Body of pancreas (tissue), 4 donors: Measurements from ENCODE around the gene PAM. TPM values are rescaled to one million over a fixed set of nuclear protein-coding genes. Genes with fewer than 3 reads are reported as not detected.

Source experiments
- ATAC-seq: fragments of 150-250 bp; one replicate; pipeline ENCODE4 v1.9.1; 2016
- DNase-seq, 4 donors: peaks; one replicate each; pipeline ENCODE4 v3.0.0-alpha.2; 2019
- H3K27ac ChIP-seq, 4 donors: fragments of 200-600 bp; sonication (generic); 1 replicate in 3 of 4; 2 replicates in 1 of 4; pipeline versions ENCODE4 v1.5.1 to v1.6.1; 2016 to 2019; ENCODE audit warnings: mild to moderate bottlenecking in 1 of 4, mixed read lengths in 1 of 4, moderate library complexity in 1 of 4
- H3K27me3 ChIP-seq, 2 donors: fragments of 200-600 bp; sonication (generic); one replicate each; pipeline ENCODE4 v1.6.0; 2016; ENCODE audit warnings: mild to moderate bottlenecking in 1 of 2
- H3K36me3 ChIP-seq, 2 donors: fragments of 200-600 bp; sonication (generic); replicated peaks in 1 of 2; 2 replicates each; pipeline ENCODE4 v1.5.1; 2016; ENCODE audit warnings: low read depth in 2 of 2; ENCODE audit not compliant: insufficient read depth in 1 of 2
- H3K4me1 ChIP-seq: fragments of 200-600 bp; sonication (generic); one replicate; pipeline ENCODE4 v1.6.0; 2016
- H3K4me3 ChIP-seq, 2 donors: fragments of 200-600 bp; sonication (generic); 1 replicate in 1 of 2; 2 replicates in 1 of 2; pipeline ENCODE4 v1.5.1; 2016 to 2019
- H3K9me3 ChIP-seq, 3 donors: fragments of 200-600 bp; sonication (generic); 1 replicate in 2 of 3; 2 replicates in 1 of 3; pipeline ENCODE4 v1.5.1; 2016
- CTCF ChIP-seq, 7 experiments: fragments of 450-650 bp in 4 of 7; fragments of 200-600 bp in 3 of 7; sonication (generic) in 3 of 7; IDR thresholded peaks; one replicate each; pipeline ENCODE4 v1.5.1; 2016 to 2019; ENCODE audit warnings: antibody characterized with exemption in 7 of 7
- POLR2A ChIP-seq, 3 donors: fragments of 450-650 bp; IDR thresholded peaks; one replicate each; pipeline ENCODE4 v1.6.1; 2016; ENCODE audit warnings: antibody characterized with exemption in 3 of 3, mild to moderate bottlenecking in 2 of 3
- WGBS, 2 donors: methylation state at CpG; one replicate each; pipeline ENCODE4 v1.1.5; 2017; 5-methylcytosine and 5-hydroxymethylcytosine counted together
- intact Hi-C: fragments of 100-400 bp; cut with DNase I; formaldehyde crosslinking; loops from one replicate; pipeline ENCODE4 v1.15.1; 2023
- total RNA-seq, 2 donors: library from RNA; depleted of rRNA; stranded (reverse); fragments of >200 nt; gene quantifications; one replicate each; pipeline ENCODE4 v1.1.0, GENCODE V29; 2016

Gene PAM
- total RNA-seq, 2 donors from 2014 or later, result 75.2 to 111 TPM

DNA sequence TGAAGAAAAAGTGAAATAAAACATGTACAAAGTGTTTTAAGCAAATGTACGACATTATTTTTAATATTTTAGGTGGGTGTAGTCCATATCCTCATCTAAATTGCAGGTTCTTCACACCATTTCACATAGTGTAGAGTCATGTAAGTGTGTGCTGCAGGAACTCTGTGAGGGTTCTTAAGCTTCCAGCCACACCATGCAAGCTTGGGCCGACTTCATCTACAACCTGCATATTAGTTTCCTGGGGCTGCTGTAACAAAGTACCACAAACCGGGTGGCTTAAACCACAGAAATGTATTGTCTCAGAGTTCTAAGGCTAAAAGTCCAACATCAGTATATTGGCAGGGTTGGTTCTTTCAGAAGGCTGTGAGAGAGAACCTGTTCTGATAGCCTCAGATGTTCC lies 10.2 kb downstream of the PAM start:
- DNase-seq, result no peak

DNA sequence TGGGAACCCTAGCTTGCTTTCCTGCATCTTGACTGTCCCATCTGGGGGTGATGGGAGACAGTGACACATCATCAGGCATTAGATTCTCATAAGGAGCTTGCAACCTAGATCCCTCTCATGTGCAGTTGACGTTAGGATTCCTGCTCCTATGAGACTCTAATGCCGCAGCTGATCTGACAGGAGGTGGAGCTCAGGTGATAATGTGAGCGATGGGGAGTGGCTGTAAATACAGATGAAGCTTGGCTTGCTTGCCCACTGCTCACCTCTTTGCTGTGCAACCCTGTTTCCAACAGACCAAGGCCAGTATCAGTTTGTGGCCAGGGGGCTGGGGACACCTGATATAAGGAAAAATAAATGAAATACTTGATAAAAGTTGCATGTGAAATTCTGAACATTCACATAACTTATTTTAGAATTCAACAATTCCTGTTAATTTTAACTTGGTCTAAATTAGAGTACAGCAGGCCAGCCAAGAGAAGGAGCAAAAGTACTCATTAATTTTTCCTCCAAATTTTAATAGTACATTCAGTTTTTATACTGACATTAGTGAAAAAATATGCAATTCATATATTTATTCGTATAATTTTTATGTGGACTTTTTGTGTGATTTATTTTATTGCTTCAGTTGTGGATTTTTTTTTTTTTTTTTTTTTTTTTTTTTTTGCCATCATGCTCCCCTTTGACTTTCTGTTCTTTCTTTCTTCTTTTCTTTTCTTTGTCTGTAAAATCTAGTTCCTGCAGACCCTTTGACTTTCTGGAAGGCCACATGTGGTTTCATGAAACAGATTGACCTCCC lies 11.4 kb downstream of the PAM start:
- no peak for ATAC-seq
- TF ChIP-seq POLR2A (IDR thresholded peaks at IDR 0.05) (no peak), CTCF (IDR thresholded peaks at IDR 0.05) (no peak)
- Histone ChIP-seq H3K4me1 (peaks cover 27% of the 10 kb centered on the region), H3K27me3 (no peaks in the 10 kb centered on the region), H3K27ac (no peak overlapping the region), H3K36me3 (no peaks in the 10 kb centered on the region), H3K9me3 (no peaks in the 10 kb centered on the region), H3K4me3 (no peak overlapping the region)
- 40% methylated on average over 4 of the region's 4 CpGs for WGBS, 2 donors
- intact Hi-C loops, result no loop called here
- DNase-seq, result peak in 1 of 4 donors; percentile 19

More for the DNA sequence above, 10.2 kb downstream of the PAM start:
- Histone ChIP-seq H3K27me3 (no peaks in the 10 kb centered on the region), H3K4me1 (peaks cover 16% of the 10 kb centered on the region), H3K27ac (no peak overlapping the region), H3K9me3 (no peaks in the 10 kb centered on the region), H3K4me3 (no peak overlapping the region), H3K36me3 (no peaks in the 10 kb centered on the region)
- intact Hi-C loops, result no loop called here
- no peak for ATAC-seq
- 89 to 97% methylated on average over 3 of the region's 3 CpGs for WGBS, 2 donors
- TF ChIP-seq CTCF (IDR thresholded peaks at IDR 0.05), result no peak
- no peak for TF ChIP-seq POLR2A (IDR thresholded peaks at IDR 0.05)

DNA sequence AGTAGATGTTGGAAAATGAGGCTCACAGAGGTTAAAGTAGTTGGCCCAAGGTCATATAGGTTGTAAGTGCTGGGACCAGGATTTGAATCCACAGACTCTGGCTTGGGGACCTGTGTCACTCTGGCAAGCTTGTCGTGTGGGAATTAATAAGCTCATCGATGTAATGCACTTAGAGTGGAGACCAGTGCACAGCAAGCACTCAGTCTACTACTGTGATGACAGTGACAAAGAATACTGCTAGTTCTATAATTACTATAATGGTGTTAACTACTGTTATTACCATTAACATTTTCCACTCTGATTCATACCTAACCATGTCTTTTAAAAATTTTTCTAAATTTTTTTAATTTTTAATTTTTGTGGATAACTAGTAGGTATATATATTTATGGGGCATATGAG lies 12.8 kb downstream of the PAM start:
- intact Hi-C loops, result no loop called here
- no peaks in the 10 kb centered on the region for H3K27me3 ChIP-seq
- 80 to 87% methylated on average over 2 of the region's 2 CpGs for WGBS, 2 donors
- H3K9me3 ChIP-seq, result no peaks in the 10 kb centered on the region
- no peak overlapping the region for H3K27ac ChIP-seq
- no peak for ATAC-seq
- H3K4me1 ChIP-seq, result peaks cover 25% of the 10 kb centered on the region
- TF ChIP-seq POLR2A (IDR thresholded peaks at IDR 0.05) (no peak), CTCF (IDR thresholded peaks at IDR 0.05) (no peak)
- no peak for DNase-seq
- no peaks in the 10 kb centered on the region for H3K36me3 ChIP-seq
- H3K4me3 ChIP-seq, result no peak overlapping the region

GRCh38 chr5:102770803-102771202 lies 15.7 kb downstream of the PAM start:
- Histone ChIP-seq H3K27ac (peak overlapping the region in 3 of 4 donors; percentile 10 to 48 (median 16)), H3K27me3 (no peaks in the 10 kb centered on the region), H3K36me3 (no peaks in the 10 kb centered on the region), H3K4me3 (no peak overlapping the region), H3K9me3 (no peaks in the 10 kb centered on the region), H3K4me1 (peaks cover 23% of the 10 kb centered on the region)
- intact Hi-C loops, result no loop called here
- ATAC-seq (peak; percentile 73), DNase-seq (no peak)
- WGBS, 2 donors, result 19 to 22% methylated on average over 3 of the region's 3 CpGs
- TF ChIP-seq CTCF (IDR thresholded peaks at IDR 0.05), result no peak
- TF ChIP-seq POLR2A (IDR thresholded peaks at IDR 0.05), result no peak

DNA sequence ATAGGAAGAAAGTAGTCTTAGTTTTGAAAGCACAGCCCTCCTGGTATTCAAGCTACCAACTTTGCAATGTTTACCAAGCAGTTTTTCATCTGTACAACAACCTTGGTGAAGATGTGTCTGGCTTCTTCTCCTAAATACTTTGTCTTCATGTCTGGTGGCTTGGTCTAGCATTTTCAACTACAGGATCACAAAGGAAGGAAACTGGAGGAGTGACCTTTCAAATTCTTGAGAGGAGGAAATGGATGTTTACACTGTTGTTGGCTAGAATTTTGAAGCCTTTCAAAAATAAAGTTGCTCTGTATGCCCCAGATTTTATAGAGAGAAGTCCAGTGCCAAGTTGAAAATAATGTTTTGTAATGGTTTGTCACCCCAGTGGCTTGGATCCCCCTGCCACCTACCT lies 16.3 kb downstream of the PAM start:
- intact Hi-C loops, result no loop called here
- TF ChIP-seq POLR2A (IDR thresholded peaks at IDR 0.05) (no peak), CTCF (IDR thresholded peaks at IDR 0.05) (no peak)
- DNase-seq, result no peak
- no peak for ATAC-seq
- Histone ChIP-seq H3K9me3 (no peaks in the 10 kb centered on the region), H3K27ac (peak overlapping the region in 3 of 4 donors; percentile 10 to 48 (median 16)), H3K27me3 (no peaks in the 10 kb centered on the region), H3K4me1 (peaks cover 23% of the 10 kb centered on the region), H3K36me3 (no peaks in the 10 kb centered on the region), H3K4me3 (no peak overlapping the region)
